Neural progenitor cell (in vitro differentiated cells): ENCODE results near the gene STK11IP. TPM values are rescaled to one million over a fixed set of nuclear protein-coding genes. Genes with fewer than 3 reads are reported as not detected.

ENCODE experiments used
- DNase-seq: peaks from one replicate; pipeline ENCODE4 v3.0.0-alpha.2; 2016; ENCODE audit warnings: low spot score
- H2AFZ ChIP-seq: fragments of 200-600 bp; sonication (generic); replicated peaks from 2 replicates; pipeline ENCODE4 v1.6.1; 2016; ENCODE audit warnings: antibody characterized with exemption
- H3F3A ChIP-seq: fragments of 200-600 bp; sonication (generic); 2 replicates; pipeline ENCODE4 v1.6.1; 2016; ENCODE audit warnings: antibody characterized with exemption, low read depth
- H3K27ac ChIP-seq: fragments of 200-600 bp; sonication (generic); 2 replicates; pipeline ENCODE4 v1.5.1; 2016; ENCODE audit warnings: mild to moderate bottlenecking
- H3K27me3 ChIP-seq: fragments of 200-600 bp; sonication (generic); 2 replicates; pipeline ENCODE4 v1.6.1; 2016; ENCODE audit warnings: mild to moderate bottlenecking, moderate library complexity
- H3K36me3 ChIP-seq: fragments of 200-600 bp; sonication (generic); 2 replicates; pipeline ENCODE4 v1.5.1; 2016
- H3K4me1 ChIP-seq: fragments of 200-600 bp; sonication (generic); 2 replicates; pipeline ENCODE4 v1.6.1; 2016; ENCODE audit warnings: mixed run types
- H3K4me2 ChIP-seq: fragments of 200-600 bp; sonication (generic); 2 replicates; pipeline ENCODE4 v1.6.1; 2016
- H3K4me3 ChIP-seq: fragments of 200-600 bp; sonication (generic); 2 replicates; pipeline ENCODE4 v1.5.1; 2016
- H3K79me2 ChIP-seq: fragments of 200-600 bp; sonication (generic); 2 replicates; pipeline ENCODE4 v1.6.1; 2016; ENCODE audit warnings: low read depth
- H3K9ac ChIP-seq: fragments of 200-600 bp; sonication (generic); 2 replicates; pipeline ENCODE4 v1.6.1; 2016
- H3K9me3 ChIP-seq: fragments of 200-600 bp; sonication (generic); 2 replicates; pipeline ENCODE4 v1.5.1; 2016; ENCODE audit warnings: low read depth
- H4K20me1 ChIP-seq: fragments of 200-600 bp; sonication (generic); 2 replicates; pipeline ENCODE4 v1.6.1; 2016; ENCODE audit warnings: low read depth
- H3K27ac Mint-ChIP-seq: 3 replicates; pipeline ENCODE4 v1.8.0; 2021; ENCODE audit warnings: mixed read lengths
- H3K27me3 Mint-ChIP-seq: 2 replicates; pipeline ENCODE4 v1.8.0; 2022; ENCODE audit warnings: low read depth, mild to moderate bottlenecking, inconsistent platforms, moderate library complexity, mixed read lengths; ENCODE audit not compliant: insufficient read depth
- H3K36me3 Mint-ChIP-seq: 3 replicates; pipeline ENCODE4 v1.8.0; 2021; ENCODE audit warnings: mixed read lengths
- H3K4me1 Mint-ChIP-seq: 3 replicates; pipeline ENCODE4 v1.8.0; 2021; ENCODE audit warnings: mixed read lengths
- H3K4me3 Mint-ChIP-seq: 3 replicates; pipeline ENCODE4 v1.8.0; 2021; ENCODE audit warnings: mild to moderate bottlenecking, moderate library complexity, mixed read lengths
- H3K9me3 Mint-ChIP-seq: 3 replicates; pipeline ENCODE4 v1.8.0; 2020; ENCODE audit warnings: mixed read lengths
- EZH2 ChIP-seq: fragments of 200-600 bp; sonication (generic); IDR thresholded peaks from 2 replicates; pipeline ENCODE4 v1.6.1; 2017; ENCODE audit warnings: antibody characterized with exemption, mild to moderate bottlenecking, moderate library complexity
- EZH2phosphoT487 ChIP-seq: fragments of 200-600 bp; sonication (generic); IDR thresholded peaks from 2 replicates; pipeline ENCODE4 v1.6.1; 2017; ENCODE audit warnings: antibody characterized with exemption
- total RNA-seq: library from RNA; depleted of rRNA; stranded (reverse); fragments of >200 nt; gene quantifications from 2 replicates; pipeline ENCODE4 v1.2.3, GENCODE V29; 2015; ENCODE audit warnings: low replicate concordance
- TF ChIP-seq, protein P1 (sequence below): fragments of 200-600 bp; sonication (generic); IDR thresholded peaks from 2 replicates; pipeline ENCODE4 v1.5.1; 2017; ENCODE audit warnings: antibody characterized with exemption, mild to moderate bottlenecking

The STK11IP gene
- total RNA-seq, 1 donor from 2014 or later = 16.8 TPM

DNA sequence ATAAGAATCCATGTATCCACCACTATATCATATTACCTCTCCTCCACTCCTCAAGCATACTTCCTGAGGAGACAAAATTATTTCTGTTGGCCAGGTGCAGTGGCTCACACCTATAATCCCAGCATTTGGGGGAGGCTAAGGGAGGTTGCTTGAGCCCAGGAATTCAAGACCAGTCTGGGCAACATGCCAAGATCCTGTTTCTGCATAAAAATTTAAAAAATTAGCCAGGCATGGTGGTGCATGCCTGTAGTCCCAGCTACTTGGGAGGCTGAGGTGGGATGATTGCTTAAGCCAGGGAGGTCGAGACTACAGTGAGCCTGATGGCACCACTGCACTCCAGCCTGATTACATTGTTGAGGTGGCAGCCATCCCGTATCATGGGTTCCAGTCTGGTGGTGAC, 16.3 kb upstream of the STK11IP start:
- Mint-ChIP-seq H3K4me3 (no peak overlapping the region), H3K36me3 (no peaks in the 10 kb centered on the region), H3K27me3 (peaks cover 6% of the 10 kb centered on the region), H3K4me1 (peaks cover 35% of the 10 kb centered on the region), H3K9me3 (no peaks in the 10 kb centered on the region), H3K27ac (no peak overlapping the region)
- no peak for DNase-seq
- H4K20me1 ChIP-seq = no peaks in the 10 kb centered on the region
- no peak overlapping the region for H3K4me3 ChIP-seq
- no peaks in the 10 kb centered on the region for H3K79me2 ChIP-seq
- peaks cover 31% of the 10 kb centered on the region for H3K4me1 ChIP-seq
- no peak overlapping the region for H3K4me2 ChIP-seq
- no peak overlapping the region for H2AFZ ChIP-seq
- H3K9ac ChIP-seq = no peak overlapping the region
- H3K27ac ChIP-seq = no peak overlapping the region
- no peak for TF ChIP-seq EZH2
- TF ChIP-seq EZH2phosphoT487 = no peak
- TF ChIP-seq, protein P1, sequence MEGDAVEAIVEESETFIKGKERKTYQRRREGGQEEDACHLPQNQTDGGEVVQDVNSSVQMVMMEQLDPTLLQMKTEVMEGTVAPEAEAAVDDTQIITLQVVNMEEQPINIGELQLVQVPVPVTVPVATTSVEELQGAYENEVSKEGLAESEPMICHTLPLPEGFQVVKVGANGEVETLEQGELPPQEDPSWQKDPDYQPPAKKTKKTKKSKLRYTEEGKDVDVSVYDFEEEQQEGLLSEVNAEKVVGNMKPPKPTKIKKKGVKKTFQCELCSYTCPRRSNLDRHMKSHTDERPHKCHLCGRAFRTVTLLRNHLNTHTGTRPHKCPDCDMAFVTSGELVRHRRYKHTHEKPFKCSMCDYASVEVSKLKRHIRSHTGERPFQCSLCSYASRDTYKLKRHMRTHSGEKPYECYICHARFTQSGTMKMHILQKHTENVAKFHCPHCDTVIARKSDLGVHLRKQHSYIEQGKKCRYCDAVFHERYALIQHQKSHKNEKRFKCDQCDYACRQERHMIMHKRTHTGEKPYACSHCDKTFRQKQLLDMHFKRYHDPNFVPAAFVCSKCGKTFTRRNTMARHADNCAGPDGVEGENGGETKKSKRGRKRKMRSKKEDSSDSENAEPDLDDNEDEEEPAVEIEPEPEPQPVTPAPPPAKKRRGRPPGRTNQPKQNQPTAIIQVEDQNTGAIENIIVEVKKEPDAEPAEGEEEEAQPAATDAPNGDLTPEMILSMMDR = no peak
- no peaks in the 10 kb centered on the region for H3K9me3 ChIP-seq
- no peaks in the 10 kb centered on the region for H3K36me3 ChIP-seq
- peaks cover 32% of the 10 kb centered on the region for H3F3A ChIP-seq
- no peaks in the 10 kb centered on the region for H3K27me3 ChIP-seq

DNA sequence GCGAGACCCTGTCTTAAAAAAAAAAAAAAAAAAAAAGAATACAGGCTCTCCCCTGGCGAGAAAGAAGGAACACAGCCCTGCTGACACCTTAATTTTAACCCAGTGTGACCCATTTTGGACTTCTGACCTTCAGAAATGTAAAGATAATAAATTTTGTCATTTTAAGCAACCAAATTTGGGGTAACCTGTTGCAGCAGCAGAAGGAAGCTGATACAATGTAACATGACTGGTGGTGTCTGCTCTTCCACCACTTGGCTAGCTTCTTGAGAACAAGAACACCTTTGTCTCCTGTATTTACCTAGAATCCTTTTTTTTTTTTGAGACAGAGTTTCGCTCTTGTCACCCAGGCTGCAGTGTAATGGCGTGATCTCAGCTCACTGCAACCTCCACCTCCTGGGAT, 6.6 kb upstream of the STK11IP start:
- H3K27me3 Mint-ChIP-seq = peaks cover 6% of the 10 kb centered on the region
- no peaks in the 10 kb centered on the region for H3K36me3 Mint-ChIP-seq
- no peaks in the 10 kb centered on the region for H3K4me1 ChIP-seq
- no peak overlapping the region for H2AFZ ChIP-seq
- no peak overlapping the region for H3K9ac ChIP-seq
- H4K20me1 ChIP-seq = no peaks in the 10 kb centered on the region
- no peak overlapping the region for H3K4me3 ChIP-seq
- TF ChIP-seq EZH2phosphoT487 = no peak
- H3K9me3 ChIP-seq = no peaks in the 10 kb centered on the region
- H3K79me2 ChIP-seq = no peaks in the 10 kb centered on the region
- DNase-seq = no peak
- H3K27ac Mint-ChIP-seq = no peak overlapping the region
- H3K9me3 Mint-ChIP-seq = no peaks in the 10 kb centered on the region
- H3K36me3 ChIP-seq = no peaks in the 10 kb centered on the region
- H3K27me3 ChIP-seq = no peaks in the 10 kb centered on the region
- no peak overlapping the region for H3K27ac ChIP-seq
- H3K4me2 ChIP-seq = no peak overlapping the region
- H3K4me1 Mint-ChIP-seq = peaks cover 32% of the 10 kb centered on the region
- H3K4me3 Mint-ChIP-seq = no peak overlapping the region
- H3F3A ChIP-seq = peaks cover 3% of the 10 kb centered on the region

DNA sequence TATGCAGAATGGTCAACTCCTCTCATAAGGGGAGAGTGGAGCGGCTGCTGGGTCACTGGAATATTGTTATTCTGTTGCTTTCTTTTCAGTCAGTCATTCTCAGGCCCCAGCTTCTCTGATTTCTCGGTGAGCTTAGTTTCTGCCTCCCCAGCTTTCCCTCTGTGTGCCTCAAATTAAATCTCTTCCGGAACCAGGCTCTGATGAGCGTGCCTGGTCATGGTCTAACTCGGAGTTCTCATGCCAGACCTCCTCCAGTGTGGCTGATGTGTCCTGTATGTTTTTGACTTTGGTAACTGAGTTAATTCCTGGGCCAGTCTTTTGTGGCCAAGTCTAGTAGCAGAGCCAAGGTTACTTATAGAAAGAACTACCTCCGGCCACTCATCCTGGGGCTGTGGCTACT, 4.9 kb upstream of the STK11IP start:
- Mint-ChIP-seq H3K36me3 (no peaks in the 10 kb centered on the region), H3K4me1 (peaks cover 39% of the 10 kb centered on the region), H3K27me3 (peaks cover 6% of the 10 kb centered on the region), H3K4me3 (peak overlapping the region; percentile 5), H3K27ac (peak overlapping the region; percentile 29), H3K9me3 (no peaks in the 10 kb centered on the region)
- H3K9ac ChIP-seq = no peak overlapping the region
- no peaks in the 10 kb centered on the region for H3K27me3 ChIP-seq
- peaks cover 6% of the 10 kb centered on the region for H3K4me1 ChIP-seq
- H2AFZ ChIP-seq = no peak overlapping the region
- no peaks in the 10 kb centered on the region for H3K36me3 ChIP-seq
- peaks cover 17% of the 10 kb centered on the region for H3F3A ChIP-seq
- no peaks in the 10 kb centered on the region for H3K9me3 ChIP-seq
- no peak for TF ChIP-seq EZH2
- TF ChIP-seq EZH2phosphoT487 = no peak
- TF ChIP-seq, protein P1 = no peak
- no peak overlapping the region for H3K4me2 ChIP-seq
- H3K4me3 ChIP-seq = no peak overlapping the region
- no peak for DNase-seq
- H4K20me1 ChIP-seq = no peaks in the 10 kb centered on the region
- no peak overlapping the region for H3K27ac ChIP-seq
- no peaks in the 10 kb centered on the region for H3K79me2 ChIP-seq

DNA sequence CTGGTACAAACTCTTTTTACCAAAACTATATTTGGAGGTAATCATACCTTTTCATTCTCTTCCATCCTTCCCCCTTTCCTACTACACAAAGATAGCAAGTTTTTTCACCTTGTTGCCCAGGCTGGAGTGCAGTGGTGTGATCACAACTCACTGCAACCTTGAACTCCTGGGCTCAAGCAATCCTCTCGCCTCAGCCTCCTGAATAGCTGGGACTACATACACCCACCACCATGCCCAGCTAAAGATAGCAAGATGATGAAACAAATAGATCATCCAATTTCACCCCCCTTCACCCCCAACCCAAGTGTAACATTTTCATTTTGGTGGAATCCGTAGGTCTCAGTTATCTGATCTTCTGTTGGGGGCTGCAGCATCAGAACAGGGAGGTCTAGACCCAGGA, 4.5 kb upstream of the STK11IP start:
- TF ChIP-seq, protein P1 = no peak
- no peak for TF ChIP-seq EZH2phosphoT487
- no peak for TF ChIP-seq EZH2
- Histone ChIP-seq H3F3A (peaks cover 17% of the 10 kb centered on the region), H3K79me2 (no peaks in the 10 kb centered on the region), H3K4me3 (no peak overlapping the region), H3K9ac (no peak overlapping the region), H3K4me1 (peaks cover 6% of the 10 kb centered on the region), H3K9me3 (no peaks in the 10 kb centered on the region), H4K20me1 (no peaks in the 10 kb centered on the region), H3K27ac (no peak overlapping the region), H3K27me3 (no peaks in the 10 kb centered on the region), H3K36me3 (no peaks in the 10 kb centered on the region), H3K4me2 (no peak overlapping the region), H2AFZ (no peak overlapping the region)
- peak overlapping the region; percentile 29 for H3K27ac Mint-ChIP-seq
- peaks cover 8% of the 10 kb centered on the region for H3K27me3 Mint-ChIP-seq
- no peaks in the 10 kb centered on the region for H3K9me3 Mint-ChIP-seq
- DNase-seq = no peak
- H3K4me1 Mint-ChIP-seq = peaks cover 40% of the 10 kb centered on the region
- no peaks in the 10 kb centered on the region for H3K36me3 Mint-ChIP-seq
- no peak overlapping the region for H3K4me3 Mint-ChIP-seq
